ENCODE data around the gene ADARB1.

Gene ADARB1

GRCh38 chr21:45152265-45152746 is 77.9 kb downstream of the ADARB1 start:
- peak; percentile 74 for DNase-seq (ENCODE audit: extremely low spot score)
- TF ChIP-seq CTCF (IDR thresholded peaks at IDR 0.05; ENCODE audit: control extremely low read depth, extremely low read depth, low read depth, missing control alignments), result peak; percentile 93
- ChIA-PET CTCF (interaction anchor here (0.8 to 4.4 kb wide), 8 partner anchors 9 to 203 kb away, joined by 3 to 42 read pairs (median 4); no protein-coding TSS in a partner anchor), POLR2A (no interaction called here)

- CTCF ChIA-PET, result interaction anchor here (0.8 to 4.4 kb wide), 8 partner anchors 8 to 204 kb away, joined by 3 to 42 read pairs (median 4); no protein-coding TSS in a partner anchor
- POLR2A ChIA-PET, result no interaction called here
- no peak for DNase-seq (ENCODE audit: extremely low spot score)
- TF ChIP-seq CTCF (IDR thresholded peaks at IDR 0.05; ENCODE audit: control extremely low read depth, extremely low read depth, low read depth, missing control alignments), result no peak
These were observed 79.3 kb downstream of the ADARB1 start for GRCh38 chr21:45153358-45154318.

DNA sequence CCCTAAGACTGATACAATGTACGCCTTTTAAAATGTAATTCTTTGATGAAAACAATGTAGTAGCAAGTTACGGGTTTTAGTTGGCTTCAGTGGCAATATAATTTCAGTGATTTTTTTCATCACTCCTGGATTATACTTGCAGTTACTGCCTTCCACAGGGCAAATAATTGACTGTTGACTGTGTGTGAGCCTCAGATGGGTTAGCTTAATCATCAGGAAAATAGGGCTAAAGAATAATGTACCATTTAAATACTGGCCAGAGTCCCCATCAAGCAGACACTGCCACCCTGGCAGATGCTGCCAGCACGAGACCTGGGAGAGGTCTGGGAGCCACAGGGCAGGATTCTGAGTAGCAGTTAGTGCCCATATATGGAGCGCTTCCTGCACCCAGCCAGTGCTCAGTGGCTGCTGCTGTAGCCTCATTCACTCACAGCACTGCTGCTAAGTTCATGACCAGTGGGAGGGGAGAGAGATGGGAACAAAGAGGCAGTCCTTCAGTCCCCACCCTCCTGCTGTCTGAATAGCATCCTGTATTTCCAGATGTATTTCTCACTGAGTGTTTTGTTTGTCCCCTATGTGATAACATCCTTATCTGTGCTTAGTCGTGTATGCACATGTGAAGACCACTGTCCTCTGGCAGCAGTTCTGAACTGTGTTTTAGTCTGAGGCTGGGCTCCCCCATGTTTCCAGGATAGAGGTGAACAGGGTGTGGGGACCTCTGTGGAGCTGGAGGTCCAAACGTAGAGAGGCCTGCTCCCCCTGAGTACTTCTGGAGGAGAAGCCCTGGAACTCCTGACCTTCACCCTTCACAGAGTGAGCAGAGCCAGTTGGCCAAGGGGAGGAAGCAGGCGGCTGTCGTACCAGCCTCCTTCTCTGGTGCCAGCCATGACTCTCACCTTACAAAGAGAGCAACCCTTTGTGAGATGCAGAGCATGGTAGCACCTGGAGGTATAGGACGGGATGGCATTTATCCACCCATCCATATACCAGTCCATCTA is 80.4 kb downstream of the ADARB1 start:
- DNase-seq (ENCODE audit: extremely low spot score), result no peak
- ChIA-PET CTCF (interaction anchor here (4.1 kb wide), 1 partner anchor 17 kb away, joined by 42 read pairs; no protein-coding TSS in a partner anchor), POLR2A (no interaction called here)
- no peak for TF ChIP-seq CTCF (IDR thresholded peaks at IDR 0.05; ENCODE audit: control extremely low read depth, extremely low read depth, low read depth, missing control alignments)

- POLR2A ChIA-PET, result no interaction called here
- no peak for TF ChIP-seq CTCF (IDR thresholded peaks at IDR 0.05; ENCODE audit: control extremely low read depth, extremely low read depth, low read depth, missing control alignments)
- CTCF ChIA-PET, result no interaction called here
- DNase-seq (ENCODE audit: extremely low spot score), result no peak
These were observed 81.5 kb downstream of the ADARB1 start for GRCh38 chr21:45155910-45156309.

DNA sequence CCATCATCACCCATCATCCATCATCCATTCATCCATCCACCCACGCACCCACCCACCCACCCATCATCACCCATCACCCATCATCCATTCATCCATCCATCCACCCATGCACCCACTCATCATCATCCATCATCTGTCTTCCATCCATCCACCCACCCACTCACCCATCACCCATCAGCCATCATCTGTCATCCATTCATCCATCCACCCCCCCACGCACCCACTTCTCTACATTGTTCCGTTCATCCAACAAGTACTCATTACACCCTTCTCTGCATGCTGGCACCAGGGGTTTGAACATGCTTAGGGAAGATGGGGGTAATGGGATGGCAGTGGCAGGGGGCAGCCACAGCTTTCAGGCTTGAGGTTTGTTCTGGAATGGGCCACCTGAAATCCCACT is 82.1 kb downstream of the ADARB1 start:
- CTCF ChIA-PET, result no interaction called here
- DNase-seq (ENCODE audit: extremely low spot score), result no peak
- POLR2A ChIA-PET, result no interaction called here
- no peak for TF ChIP-seq CTCF (IDR thresholded peaks at IDR 0.05; ENCODE audit: control extremely low read depth, extremely low read depth, low read depth, missing control alignments)

DNA sequence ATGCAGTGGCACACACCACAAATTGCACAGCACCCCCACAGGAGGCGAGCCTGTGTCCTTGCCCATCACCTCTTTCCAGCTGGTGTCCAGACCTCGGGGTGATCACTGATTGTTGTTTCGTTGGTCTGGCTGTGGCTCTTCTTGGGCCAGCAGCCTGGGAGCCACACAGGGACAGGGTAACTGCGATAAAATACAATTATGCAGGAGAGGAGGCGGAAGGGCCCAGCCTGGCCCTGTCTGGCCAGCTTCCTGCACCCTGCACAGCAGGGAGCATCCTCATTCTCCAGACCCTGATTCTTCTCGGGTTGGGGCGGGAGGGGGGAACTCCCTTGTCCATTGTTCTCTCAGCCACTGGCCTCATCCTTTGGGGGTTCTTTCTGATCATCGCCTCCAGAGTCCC is 83.6 kb downstream of the ADARB1 start:
- ChIA-PET CTCF (interaction anchor here (0.9 to 1.8 kb wide), 2 partner anchors 17 to 28 kb away, joined by 3 to 8 read pairs; no protein-coding TSS in a partner anchor), POLR2A (no interaction called here)
- TF ChIP-seq CTCF (IDR thresholded peaks at IDR 0.05; ENCODE audit: control extremely low read depth, extremely low read depth, low read depth, missing control alignments), result no peak
- DNase-seq (ENCODE audit: extremely low spot score), result no peak

Data from GM10248 (cell line).